Lower leg skin (tissue), 4 donors: Measurements from ENCODE around the gene CTPS1. TPM values are rescaled to one million over a fixed set of nuclear protein-coding genes. Genes with fewer than 3 reads are reported as not detected.
A peak's percentile ranks its signal among the peaks of the same experiment; 100 is the strongest.

Experiments
- DNase-seq, 2 donors: peaks; one replicate each; pipeline ENCODE4 v3.0.0-alpha.2; 2019; ENCODE audit warnings: low spot score in 2 of 2
- H3K4me3 ChIP-seq: fragments of 200-600 bp; sonication (generic); 2 replicates; pipeline ENCODE4 v1.5.1; 2017; ENCODE audit warnings: mild to moderate bottlenecking, low read depth; ENCODE audit not compliant: poor library complexity, severe bottlenecking
- POLR2A ChIP-seq, 2 donors: fragments of 450-650 bp; IDR thresholded peaks; one replicate each; pipeline ENCODE4 v1.6.1; 2016 to 2017; ENCODE audit warnings: antibody characterized with exemption in 2 of 2, mild to moderate bottlenecking in 1 of 2, moderate library complexity in 1 of 2
- WGBS, 2 donors: methylation state at CpG; one replicate each; pipeline ENCODE4 v1.1.5; 2018; 5-methylcytosine and 5-hydroxymethylcytosine counted together
- intact Hi-C: fragments of 100-400 bp; cut with DNase I; formaldehyde crosslinking; loops from one replicate; pipeline ENCODE4 v1.15.0; 2023; ENCODE audit warnings: low total_unique reads
- total RNA-seq, 4 donors: library from RNA; depleted of rRNA; stranded (reverse); fragments of >200 nt; gene quantifications; one replicate each; pipeline ENCODE4 v1.1.0, GENCODE V29; 2016
- TF ChIP-seq, protein P1 (sequence below), 3 donors: fragments of 450-650 bp; IDR thresholded peaks; one replicate each; pipeline ENCODE4 v1.5.1; 2016; ENCODE audit warnings: antibody characterized with exemption in 3 of 3, mild to moderate bottlenecking in 3 of 3, moderate library complexity in 2 of 3

CTPS1 gene
- total RNA-seq, 4 donors from 2014 or later, result 7.7 to 23.3 (median 8.9) TPM

GRCh38 chr1:40988280-40988679, 8.8 kb downstream of the CTPS1 start:
- H3K4me3 ChIP-seq, result no peak overlapping the region
- WGBS, 2 donors, result 92 to 93% methylated on average over 3 of the region's 3 CpGs
- TF ChIP-seq, protein P1, sequence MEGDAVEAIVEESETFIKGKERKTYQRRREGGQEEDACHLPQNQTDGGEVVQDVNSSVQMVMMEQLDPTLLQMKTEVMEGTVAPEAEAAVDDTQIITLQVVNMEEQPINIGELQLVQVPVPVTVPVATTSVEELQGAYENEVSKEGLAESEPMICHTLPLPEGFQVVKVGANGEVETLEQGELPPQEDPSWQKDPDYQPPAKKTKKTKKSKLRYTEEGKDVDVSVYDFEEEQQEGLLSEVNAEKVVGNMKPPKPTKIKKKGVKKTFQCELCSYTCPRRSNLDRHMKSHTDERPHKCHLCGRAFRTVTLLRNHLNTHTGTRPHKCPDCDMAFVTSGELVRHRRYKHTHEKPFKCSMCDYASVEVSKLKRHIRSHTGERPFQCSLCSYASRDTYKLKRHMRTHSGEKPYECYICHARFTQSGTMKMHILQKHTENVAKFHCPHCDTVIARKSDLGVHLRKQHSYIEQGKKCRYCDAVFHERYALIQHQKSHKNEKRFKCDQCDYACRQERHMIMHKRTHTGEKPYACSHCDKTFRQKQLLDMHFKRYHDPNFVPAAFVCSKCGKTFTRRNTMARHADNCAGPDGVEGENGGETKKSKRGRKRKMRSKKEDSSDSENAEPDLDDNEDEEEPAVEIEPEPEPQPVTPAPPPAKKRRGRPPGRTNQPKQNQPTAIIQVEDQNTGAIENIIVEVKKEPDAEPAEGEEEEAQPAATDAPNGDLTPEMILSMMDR (IDR thresholded peaks at IDR 0.05), result no peak
- no peak for TF ChIP-seq POLR2A (IDR thresholded peaks at IDR 0.05)
- intact Hi-C loops, result no loop called here
- DNase-seq, result no peak

- no peak for TF ChIP-seq POLR2A (IDR thresholded peaks at IDR 0.05)
- TF ChIP-seq, protein P1 (IDR thresholded peaks at IDR 0.05), result no peak
- WGBS, 2 donors, result 97 to 98% methylated on average over 5 of the region's 5 CpGs
- intact Hi-C loops, result no loop called here
- H3K4me3 ChIP-seq, result no peak overlapping the region
- DNase-seq, result no peak
Measured at GRCh38 chr1:40989066-40989465, 9.6 kb downstream of the CTPS1 start.

DNA sequence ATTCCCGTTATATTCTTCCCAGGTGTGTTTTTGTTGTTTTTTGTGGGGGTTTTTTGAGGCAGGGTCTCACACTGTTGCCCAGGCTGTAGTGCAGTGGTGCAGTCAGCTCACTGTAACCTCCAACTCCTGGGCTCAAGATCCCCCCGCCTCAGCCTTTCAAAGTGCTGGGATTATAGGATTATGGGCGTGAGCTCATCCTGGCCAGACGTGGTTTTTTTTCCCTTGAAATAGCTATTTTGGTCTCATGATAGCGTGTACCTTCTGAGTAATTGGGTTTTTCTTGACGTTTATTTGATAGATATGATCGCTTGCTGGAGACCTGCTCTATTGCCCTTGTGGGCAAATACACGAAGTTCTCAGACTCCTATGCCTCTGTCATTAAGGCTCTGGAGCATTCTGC, 17.6 kb downstream of the CTPS1 start:
- WGBS, 2 donors, result 93 to 95% methylated on average over 8 of the region's 8 CpGs
- H3K4me3 ChIP-seq, result no peak overlapping the region
- intact Hi-C loops, result no loop called here
- TF ChIP-seq, protein P1 (IDR thresholded peaks at IDR 0.05), result no peak
- no peak for TF ChIP-seq POLR2A (IDR thresholded peaks at IDR 0.05)
- DNase-seq, result no peak

DNA sequence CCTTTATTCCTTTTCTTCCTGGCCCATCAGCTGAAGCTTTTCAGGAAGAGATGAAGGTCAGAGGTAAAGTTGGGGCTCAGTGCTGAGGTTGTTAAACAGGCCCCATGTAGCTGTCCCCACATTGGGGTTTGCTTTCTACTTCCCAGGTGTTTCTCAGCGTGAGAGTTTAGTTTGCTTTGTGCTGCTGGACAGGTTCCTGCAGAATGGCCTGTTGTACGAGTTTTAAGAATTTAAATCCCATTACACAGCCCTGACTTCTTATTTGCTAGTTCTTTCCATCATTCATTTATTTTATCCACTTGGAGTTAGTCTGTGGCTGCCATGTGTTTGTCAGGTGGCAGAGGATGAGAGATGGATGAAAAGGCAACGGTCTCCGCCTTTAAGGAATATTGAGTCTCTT, 19.2 kb downstream of the CTPS1 start:
- TF ChIP-seq, protein P1 (IDR thresholded peaks at IDR 0.05), result no peak
- TF ChIP-seq POLR2A (IDR thresholded peaks at IDR 0.05), result no peak
- 87 to 90% methylated on average over 4 of the region's 4 CpGs for WGBS, 2 donors
- no peak overlapping the region for H3K4me3 ChIP-seq
- DNase-seq, result no peak
- intact Hi-C loops, result no loop called here

GRCh38 chr1:41003127-41003639, 23.7 kb downstream of the CTPS1 start:
- 83 to 85% methylated on average over 9 of the region's 9 CpGs for WGBS, 2 donors
- TF ChIP-seq POLR2A (IDR thresholded peaks at IDR 0.05), result no peak
- TF ChIP-seq, protein P1 (IDR thresholded peaks at IDR 0.05), result no peak
- intact Hi-C loops, result no loop called here
- no peak for DNase-seq
- H3K4me3 ChIP-seq, result no peak overlapping the region

DNA sequence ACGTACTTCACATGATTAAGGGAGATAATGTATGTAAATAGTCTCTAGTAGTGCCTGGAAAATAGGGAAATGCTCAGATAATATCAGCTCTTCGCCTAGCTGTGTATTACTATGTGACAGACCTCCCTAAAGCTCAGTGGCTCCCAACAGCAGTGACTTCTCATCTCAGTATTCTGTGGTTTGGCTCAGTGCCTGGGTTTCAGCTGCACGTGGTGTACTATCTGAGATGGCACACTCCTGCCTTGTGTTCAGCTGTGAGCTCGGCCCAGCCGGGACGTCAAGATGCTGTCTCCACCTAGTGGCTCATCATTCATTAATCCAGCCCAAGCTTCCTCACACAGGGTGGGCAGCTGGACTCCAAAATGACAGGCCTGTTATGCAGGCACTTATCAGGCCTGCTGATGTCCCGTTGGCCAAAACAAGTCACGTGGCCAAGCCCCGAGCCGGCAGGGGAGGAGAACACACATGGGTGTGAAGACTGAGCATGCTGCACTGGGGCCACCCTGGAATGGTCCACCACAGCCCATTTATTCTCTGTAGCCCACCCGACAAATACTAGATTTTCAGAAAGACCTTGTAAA, 24.2 kb downstream of the CTPS1 start:
- intact Hi-C loops, result no loop called here
- 36 to 37% methylated on average over 11 of the region's 11 CpGs for WGBS, 2 donors
- no peak for TF ChIP-seq POLR2A (IDR thresholded peaks at IDR 0.05)
- TF ChIP-seq, protein P1 (IDR thresholded peaks at IDR 0.05), result no peak
- H3K4me3 ChIP-seq, result no peak overlapping the region
- DNase-seq, result peak; percentile 99
